ENCODE measurements around the gene MKI67. TPM values are rescaled to one million over a fixed set of nuclear protein-coding genes. Genes with fewer than 3 reads are reported as not detected.

Gene MKI67
- total and polyA plus RNA-seq, 2 donors (not counting 1 experiment from before 2014, with no cell fraction given) = 0.36 to 0.47 TPM

DNA sequence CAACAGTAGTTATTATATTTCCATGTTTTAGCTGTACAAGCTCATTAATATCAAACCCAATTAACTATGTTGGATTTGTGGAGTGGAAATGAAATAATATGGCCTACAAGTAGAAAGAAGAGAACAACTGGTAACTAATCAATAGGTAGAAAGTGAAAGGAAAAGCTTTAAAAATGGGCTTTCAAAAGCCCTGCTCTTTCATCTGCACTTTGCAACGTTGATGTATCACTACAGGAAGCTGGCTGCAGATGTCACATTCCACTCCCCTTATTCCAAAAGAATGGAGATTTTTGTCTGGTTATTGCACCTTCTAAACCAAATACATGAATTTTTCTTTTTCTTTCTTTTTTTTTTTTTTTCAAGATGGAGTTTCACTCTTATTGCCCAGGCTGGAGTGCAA is 11.7 kb upstream of the MKI67 start:
- Histone ChIP-seq H2AFZ (ENCODE audit: insufficient read depth, low read depth, low read length, poor library complexity, severe bottlenecking) (no peak overlapping the region), H3K4me1 (ENCODE audit: control insufficient read depth in 2 of 2, insufficient read depth in 2 of 2, low read length in 2 of 2) (no peaks in the 10 kb centered on the region), H4K20me1 (ENCODE audit: control insufficient read depth, insufficient read depth, low read length, poor library complexity, severe bottlenecking) (no peaks in the 10 kb centered on the region), H3K4me2 (replicated peaks; ENCODE audit: low read depth, low read length, poor library complexity, severe bottlenecking) (no peak overlapping the region), H3K27ac (ENCODE audit: low read length in 2 of 2) (no peak overlapping the region), H3K9me3 (ENCODE audit: control extremely low read depth in 1 of 3, control insufficient read depth in 2 of 3, insufficient read depth in 1 of 3, low read length in 2 of 3) (no peaks in the 10 kb centered on the region), H3K9ac (ENCODE audit: low read length) (no peak overlapping the region), H3K36me3 (replicated peaks in 1 of 2; ENCODE audit: control extremely low read depth in 1 of 2, control insufficient read depth in 1 of 2, extremely low read depth in 1 of 2, insufficient read depth in 2 of 2, low read length in 1 of 2) (no peaks in the 10 kb centered on the region), H3K27me3 (replicated peaks in 1 of 4; ENCODE audit: control extremely low read depth in 1 of 4, control insufficient read depth in 3 of 4, insufficient read depth in 4 of 4, low read length in 3 of 4) (peaks cover 0 to 3% (median 0%) of the 10 kb centered on the region in 4 experiments), H3K4me3 (ENCODE audit: control extremely low read depth in 1 of 5, extremely low read depth in 1 of 5, insufficient read depth in 1 of 5, low read depth in 2 of 5, low read length in 4 of 5) (no peak overlapping the region), H3K79me2 (ENCODE audit: control insufficient read depth, insufficient read depth, low read length) (no peaks in the 10 kb centered on the region)
- Mint-ChIP-seq H3K4me1 (peaks cover 4% of the 10 kb centered on the region), H3K27ac (no peak overlapping the region), H3K4me3 (no peak overlapping the region), H3K27me3 (no peaks in the 10 kb centered on the region), H3K9me3 (ENCODE audit: insufficient read depth) (no peaks in the 10 kb centered on the region)
- no peak for TF ChIP-seq EZH2 (IDR thresholded peaks at IDR 0.05; ENCODE audit: borderline replicate concordance, insufficient read depth, low read depth, low read length, poor library complexity, severe bottlenecking)
- TF ChIP-seq CTCF (IDR thresholded peaks at IDR 0.05) = no peak
- DNase-seq (no peak), ATAC-seq (ENCODE audit: low read depth) (no peak)
- POLR2A ChIA-PET = no interaction called here
- intact Hi-C loops (cut with micrococcal nuclease) = no loop called here
- CTCF ChIA-PET = interaction anchor here (0.6 to 1.1 kb wide), 3 partner anchors 13 to 233 kb away, joined by 4 to 9 read pairs (median 4); no protein-coding TSS in a partner anchor
- no CpG with 5 or more reads among the region's 1 CpG for WGBS (ENCODE audit: insufficient coverage)

GRCh38 chr10:128130051-128130450 is 3.8 kb upstream of the MKI67 start:
- Histone ChIP-seq H3K9ac (ENCODE audit: low read length) (no peak overlapping the region), H2AFZ (ENCODE audit: insufficient read depth, low read depth, low read length, poor library complexity, severe bottlenecking) (no peak overlapping the region), H3K4me3 (ENCODE audit: control extremely low read depth in 1 of 5, extremely low read depth in 1 of 5, insufficient read depth in 1 of 5, low read depth in 2 of 5, low read length in 4 of 5) (no peak overlapping the region), H3K4me1 (ENCODE audit: control insufficient read depth in 2 of 2, insufficient read depth in 2 of 2, low read length in 2 of 2) (peaks cover 12 to 16% of the 10 kb centered on the region in 2 donors), H4K20me1 (ENCODE audit: control insufficient read depth, insufficient read depth, low read length, poor library complexity, severe bottlenecking) (no peaks in the 10 kb centered on the region), H3K27ac (ENCODE audit: low read length in 2 of 2) (no peak overlapping the region), H3K4me2 (replicated peaks; ENCODE audit: low read depth, low read length, poor library complexity, severe bottlenecking) (no peak overlapping the region), H3K9me3 (ENCODE audit: control extremely low read depth in 1 of 3, control insufficient read depth in 2 of 3, insufficient read depth in 1 of 3, low read length in 2 of 3) (no peaks in the 10 kb centered on the region), H3K27me3 (replicated peaks in 1 of 4; ENCODE audit: control extremely low read depth in 1 of 4, control insufficient read depth in 3 of 4, insufficient read depth in 4 of 4, low read length in 3 of 4) (peaks cover 0 to 8% (median 3%) of the 10 kb centered on the region in 4 experiments), H3K36me3 (replicated peaks in 1 of 2; ENCODE audit: control extremely low read depth in 1 of 2, control insufficient read depth in 1 of 2, extremely low read depth in 1 of 2, insufficient read depth in 2 of 2, low read length in 1 of 2) (no peaks in the 10 kb centered on the region), H3K79me2 (ENCODE audit: control insufficient read depth, insufficient read depth, low read length) (peaks cover 9% of the 10 kb centered on the region)
- intact Hi-C loops (cut with micrococcal nuclease) = no loop called here
- Mint-ChIP-seq H3K9me3 (ENCODE audit: insufficient read depth) (no peaks in the 10 kb centered on the region), H3K27me3 (peaks cover 3% of the 10 kb centered on the region), H3K27ac (no peak overlapping the region), H3K4me3 (no peak overlapping the region), H3K4me1 (peaks cover 13% of the 10 kb centered on the region)
- WGBS (ENCODE audit: insufficient coverage) = 100% methylated on average over 1 of the region's 1 CpG
- ATAC-seq (ENCODE audit: low read depth) (no peak), DNase-seq (no peak)
- CTCF ChIA-PET = interaction anchor here (1.3 to 1.6 kb wide), 2 partner anchors 19 to 61 kb away, joined by 3 to 4 read pairs; no protein-coding TSS in a partner anchor
- POLR2A ChIA-PET = no interaction called here
- TF ChIP-seq CTCF (IDR thresholded peaks at IDR 0.05) (no peak), EZH2 (IDR thresholded peaks at IDR 0.05; ENCODE audit: borderline replicate concordance, insufficient read depth, low read depth, low read length, poor library complexity, severe bottlenecking) (no peak)

All from B cell (primary cell).